DLD1 (cell line): ENCODE results near the gene DGKB.

Experiments used
- in situ Hi-C: cut with HindIII; loops from 2 replicates; pipeline ENCODE4 v1.10.0; 2017; ENCODE audit warnings: low sequenced_read_pairs

DGKB gene

DNA sequence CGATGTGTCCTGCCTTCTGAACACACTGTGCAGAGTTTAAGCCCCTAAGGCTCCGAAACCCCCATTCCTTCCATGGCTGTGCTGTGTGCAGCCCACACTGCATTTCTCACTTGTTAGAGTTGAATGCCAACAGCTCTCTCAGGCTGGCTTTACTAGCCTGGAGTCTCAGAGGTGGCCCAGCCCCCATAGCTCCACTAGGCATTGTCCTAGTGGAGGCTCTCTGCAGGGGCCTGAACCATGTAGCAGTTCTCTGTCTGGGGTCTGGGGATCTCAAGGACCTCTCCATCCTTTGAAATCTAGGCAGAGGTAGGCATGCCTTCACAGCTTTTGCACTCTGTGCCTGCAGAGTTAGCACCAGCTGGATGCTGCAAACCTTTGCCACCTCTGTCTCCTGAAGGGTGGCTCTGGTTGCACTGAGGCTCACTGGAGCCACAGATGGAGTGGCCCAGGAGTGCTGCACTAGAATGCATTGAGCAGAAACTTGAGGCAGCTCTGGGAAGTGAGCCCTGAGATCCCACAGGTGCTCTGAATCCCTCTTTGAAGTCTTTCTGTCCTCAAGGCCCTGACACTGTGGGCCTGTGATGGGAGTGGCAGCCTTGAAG, 301.7 kb downstream of the DGKB start:
- in situ Hi-C loops: no loop called here

- in situ Hi-C loops: no loop called here
Measured at GRCh38 chr7:14598978-14599377, 303.6 kb downstream of the DGKB start.

DNA sequence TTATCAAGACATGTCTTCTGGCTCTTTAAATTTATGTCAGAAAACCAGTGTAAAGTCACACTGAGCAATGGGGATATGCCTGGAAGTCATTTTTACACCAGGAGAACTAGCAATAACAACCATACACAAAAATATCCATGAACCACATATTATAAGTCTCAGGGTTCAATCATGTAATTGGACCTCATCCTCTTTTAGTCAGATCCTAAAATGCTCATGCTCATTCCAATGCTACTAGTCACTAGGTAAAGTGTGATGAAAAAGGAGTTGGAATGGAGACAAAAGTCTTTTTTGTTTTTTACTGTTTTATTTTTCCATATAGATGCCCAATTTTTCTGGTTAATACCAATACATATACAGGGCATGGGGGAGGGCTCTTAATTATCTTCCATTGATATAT, 306.1 kb downstream of the DGKB start:
- in situ Hi-C loops: no loop called here

GRCh38 chr7:14590206-14590605, 312.3 kb downstream of the DGKB start:
- in situ Hi-C loops: no loop called here

- in situ Hi-C loops: no loop called here
Measured at GRCh38 chr7:14585232-14585631, 317.3 kb downstream of the DGKB start.

DNA sequence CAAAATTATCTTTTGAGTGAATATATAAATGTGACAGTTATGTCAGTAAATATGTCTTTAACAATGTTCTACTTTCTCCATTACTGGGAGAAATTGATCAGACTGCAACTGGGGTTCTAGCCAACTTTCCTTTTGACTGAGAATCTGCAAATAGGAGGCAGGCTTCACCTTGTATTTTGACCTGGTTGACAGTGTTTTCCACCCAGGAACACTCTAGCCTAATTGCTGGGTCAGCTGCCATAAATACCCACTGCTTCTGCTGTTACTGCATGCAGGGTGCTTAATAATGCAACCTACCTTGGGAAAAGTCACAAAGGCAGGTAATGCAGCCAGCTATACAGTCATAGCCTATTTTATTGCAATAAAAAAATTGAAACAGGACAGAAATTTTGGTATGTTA, 319.0 kb downstream of the DGKB start:
- in situ Hi-C loops: no loop called here

- in situ Hi-C loops: no loop called here
Measured at GRCh38 chr7:14582010-14582409, 320.5 kb downstream of the DGKB start.

DNA sequence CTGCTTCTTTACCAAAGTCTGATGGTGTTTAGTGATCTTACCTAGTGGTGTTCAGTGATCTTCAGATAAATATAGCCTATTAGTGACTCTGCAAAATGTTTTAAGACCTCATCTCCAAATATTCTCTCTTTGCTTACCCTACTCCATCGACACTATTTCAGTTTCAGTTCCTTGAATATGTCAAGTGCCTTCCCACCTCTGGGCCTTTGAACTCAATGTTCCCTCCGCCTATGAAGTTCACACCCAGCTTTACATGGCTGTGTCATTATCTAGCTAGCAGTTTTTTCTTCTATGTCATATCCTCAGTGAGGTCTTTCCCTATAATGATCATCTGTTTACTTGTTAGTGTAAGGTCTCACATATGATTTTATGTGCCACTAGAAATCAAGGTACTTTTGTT, 322.6 kb downstream of the DGKB start:
- in situ Hi-C loops: no loop called here

DNA sequence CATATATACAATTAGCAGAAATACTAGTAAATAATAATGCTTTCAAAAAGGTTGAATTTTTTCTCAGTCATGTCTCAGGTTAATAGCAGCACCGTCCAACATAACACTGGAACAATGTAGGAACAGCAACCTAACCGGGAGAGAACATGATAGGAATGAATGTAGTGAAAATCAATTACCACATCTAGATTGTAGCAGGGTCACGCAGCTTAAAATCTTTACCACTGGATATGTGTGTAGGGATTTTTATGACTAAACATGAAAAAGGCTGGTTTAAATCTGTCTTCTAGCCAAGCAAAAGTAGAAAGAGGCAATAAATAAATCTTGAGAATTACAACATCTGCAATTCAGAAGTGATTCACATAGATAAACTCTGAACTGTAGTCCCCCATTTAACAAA, 326.0 kb downstream of the DGKB start:
- in situ Hi-C loops: no loop called here

GRCh38 chr7:14570750-14571607, 331.6 kb downstream of the DGKB start:
- in situ Hi-C loops: no loop called here

DNA sequence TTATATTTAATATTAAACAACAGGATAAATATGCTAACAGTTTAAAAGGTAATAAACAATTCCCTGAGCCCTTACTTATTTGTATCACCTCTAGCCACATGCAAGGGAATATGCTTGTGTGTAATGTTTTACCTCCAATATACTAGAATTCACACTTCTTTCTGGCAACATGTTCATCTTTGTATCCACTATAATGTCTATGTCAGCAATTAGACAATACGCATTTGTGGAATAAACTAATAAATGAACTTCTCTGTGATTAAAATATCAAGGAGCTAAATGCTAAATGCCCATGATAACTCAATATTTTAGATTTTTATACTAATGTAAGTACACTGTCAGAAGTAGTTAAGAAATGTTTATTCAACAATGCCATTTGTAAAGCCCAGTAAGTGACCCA, 350.5 kb downstream of the DGKB start:
- in situ Hi-C loops: no loop called here

GRCh38 chr7:14551310-14551709, 351.2 kb downstream of the DGKB start:
- in situ Hi-C loops: no loop called here

- in situ Hi-C loops: no loop called here
Measured at GRCh38 chr7:14542624-14543023, 359.9 kb downstream of the DGKB start.

DNA sequence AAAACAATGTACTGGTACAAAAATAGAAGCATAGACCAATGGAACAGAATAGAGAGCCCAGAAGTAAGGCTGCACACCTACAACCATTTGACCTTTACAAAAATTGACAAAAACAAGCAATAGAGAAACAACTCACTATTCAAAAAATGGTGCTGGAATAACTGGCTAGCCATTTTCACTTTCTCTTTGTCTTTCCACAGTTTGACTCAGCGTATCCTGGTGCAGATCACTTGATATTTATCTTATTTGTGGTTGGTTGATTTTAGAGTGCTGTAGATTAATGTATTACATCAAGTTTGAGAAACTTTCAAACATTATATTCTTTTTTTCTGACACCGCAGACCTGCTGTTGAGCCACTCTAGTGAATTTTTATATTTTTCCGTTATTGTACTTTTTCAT, 381.4 kb downstream of the DGKB start:
- in situ Hi-C loops: no loop called here

- in situ Hi-C loops: no loop called here
Measured at GRCh38 chr7:14510268-14510667, 392.3 kb downstream of the DGKB start.

DNA sequence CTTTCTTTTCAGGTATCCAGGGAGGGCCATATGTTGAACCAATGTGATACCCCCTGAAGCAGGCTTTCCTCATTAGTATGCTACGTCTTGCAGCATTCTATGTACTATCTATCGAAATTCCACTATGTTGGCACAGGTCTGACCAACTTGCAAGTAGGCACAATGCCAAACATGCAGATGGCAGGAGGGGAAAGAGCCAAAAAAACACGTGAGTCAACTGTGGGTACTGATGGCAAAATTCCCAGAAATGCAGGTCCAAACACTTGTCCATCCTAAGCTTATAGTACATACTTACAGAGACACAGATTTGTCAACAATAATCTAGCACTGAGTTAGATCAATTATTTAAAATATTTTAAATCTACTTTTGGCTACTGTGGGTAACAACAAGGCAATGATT, 394.9 kb downstream of the DGKB start:
- in situ Hi-C loops: no loop called here

DNA sequence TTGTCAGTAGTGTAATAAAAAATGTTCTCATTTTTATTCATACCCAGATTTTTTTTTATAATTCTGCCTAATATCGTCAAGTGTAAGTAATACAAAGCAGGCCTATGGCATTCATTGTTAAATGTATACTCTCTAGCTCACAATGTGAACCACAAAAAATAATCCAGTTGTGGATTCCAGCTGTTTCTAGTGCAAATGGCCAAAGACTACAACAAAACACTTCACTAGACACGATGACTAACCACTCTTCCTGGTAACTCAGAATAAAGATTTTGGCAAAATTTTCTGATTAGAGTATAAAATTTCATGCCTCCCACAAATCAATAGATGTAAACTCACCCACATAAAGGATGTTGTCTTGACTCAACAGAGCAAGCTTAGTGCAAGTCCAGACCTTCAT, 396.6 kb downstream of the DGKB start:
- in situ Hi-C loops: no loop called here

GRCh38 chr7:14504134-14504533, 398.4 kb downstream of the DGKB start:
- in situ Hi-C loops: no loop called here

DNA sequence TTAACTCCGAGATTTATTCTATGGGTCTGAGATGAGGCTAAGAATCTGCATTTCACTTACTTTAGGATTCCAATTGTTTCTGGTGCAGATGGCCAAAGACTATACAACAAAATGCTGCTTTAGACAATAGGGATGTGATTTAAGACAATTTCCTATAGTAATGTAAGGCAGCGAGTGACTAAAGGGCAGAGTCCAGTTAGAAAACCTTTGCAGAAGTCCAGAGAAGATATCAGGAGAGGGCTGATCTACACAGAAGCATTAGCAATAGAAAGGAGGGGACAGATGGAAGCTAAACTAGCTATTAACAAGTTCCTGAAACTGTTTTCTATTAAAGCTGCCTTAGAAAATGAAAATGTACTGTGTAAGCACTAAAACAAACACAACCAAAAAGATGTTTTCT, 398.9 kb downstream of the DGKB start:
- in situ Hi-C loops: no loop called here

DNA sequence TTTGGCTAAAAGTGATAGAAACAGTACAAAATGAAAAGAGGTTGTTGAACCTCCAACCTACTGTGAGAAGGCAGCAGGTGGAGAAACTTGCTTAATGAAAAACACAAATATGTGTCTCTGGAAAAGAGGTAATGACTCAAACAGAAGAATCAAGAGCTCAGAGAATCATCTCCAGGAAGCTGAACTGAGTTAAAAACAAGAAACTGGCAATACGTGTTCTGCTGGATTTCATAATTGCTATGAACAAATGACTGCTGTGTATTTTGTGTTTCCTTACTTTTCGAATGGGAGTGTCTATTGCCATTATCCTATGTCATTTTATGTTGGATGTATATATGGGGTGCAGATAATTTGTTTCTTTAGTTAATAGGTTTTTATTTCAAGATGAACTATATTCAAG, 401.1 kb downstream of the DGKB start:
- in situ Hi-C loops: no loop called here

GRCh38 chr7:14497390-14497789, 405.2 kb downstream of the DGKB start:
- in situ Hi-C loops: no loop called here

DNA sequence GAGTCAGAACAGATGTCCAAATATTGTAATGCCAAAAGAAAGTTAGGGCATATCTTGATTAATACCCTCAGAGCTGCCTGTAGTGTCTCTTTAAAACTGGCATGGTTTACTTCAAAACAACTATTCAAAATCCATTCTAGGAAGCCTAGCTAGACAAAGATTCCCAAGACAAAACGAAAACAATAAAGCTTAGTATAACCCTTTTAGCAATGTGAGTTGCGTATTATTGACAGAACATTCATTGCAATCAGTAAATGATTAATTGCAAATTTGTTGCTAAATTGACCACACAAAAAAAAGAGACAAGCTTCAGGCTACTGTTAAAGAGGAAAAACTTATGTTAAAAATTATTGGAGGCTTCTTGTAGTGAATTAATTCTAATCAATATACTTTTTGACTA, 406.9 kb downstream of the DGKB start:
- in situ Hi-C loops: no loop called here
